SKM-1 treated with dmso at 0.1 percent for 144 hours (cell line): ENCODE data around the gene MSL3B.

ENCODE experiments used
- DNase-seq: peaks from one replicate; lab custom pipeline; 2025; ENCODE audit not compliant: unreplicated experiment; lab: John Stamatoyannopoulos, UW

Gene MSL3B

GRCh38 chr2:233853883-233854240, 14.3 kb downstream of the MSL3B start:
- DNase-seq, result no peak

- DNase-seq, result no peak
Measured at GRCh38 chr2:233853353-233853752, 14.8 kb downstream of the MSL3B start.

- no peak for DNase-seq
Measured at GRCh38 chr2:233852056-233852455, 16.1 kb downstream of the MSL3B start.

- no peak for DNase-seq
Measured at GRCh38 chr2:233851169-233851568, 17.0 kb downstream of the MSL3B start.

GRCh38 chr2:233850745-233851144, 17.4 kb downstream of the MSL3B start:
- DNase-seq, result no peak

GRCh38 chr2:233849607-233850271, 18.4 kb downstream of the MSL3B start:
- DNase-seq, result no peak

- DNase-seq, result no peak
Measured at GRCh38 chr2:233848276-233848675, 19.9 kb downstream of the MSL3B start.

- no peak for DNase-seq
Measured at GRCh38 chr2:233847248-233847898, 20.8 kb downstream of the MSL3B start.

- DNase-seq, result no peak
Measured at GRCh38 chr2:233846387-233847247, 21.6 kb downstream of the MSL3B start.

GRCh38 chr2:233845301-233846060, 22.7 kb downstream of the MSL3B start:
- no peak for DNase-seq

- no peak for DNase-seq
Measured at GRCh38 chr2:233844836-233845235, 23.4 kb downstream of the MSL3B start.

- DNase-seq, result no peak
Measured at GRCh38 chr2:233844064-233844807, 23.9 kb downstream of the MSL3B start.

- no peak for DNase-seq
Measured at GRCh38 chr2:233841183-233841582, 27.0 kb downstream of the MSL3B start.

- no peak for DNase-seq
Measured at GRCh38 chr2:233840520-233840919, 27.7 kb downstream of the MSL3B start.

GRCh38 chr2:233839447-233839820, 28.8 kb downstream of the MSL3B start:
- DNase-seq, result no peak

- DNase-seq, result no peak
Measured at GRCh38 chr2:233838726-233839446, 29.3 kb downstream of the MSL3B start.

- no peak for DNase-seq
Measured at GRCh38 chr2:233838251-233838650, 29.9 kb downstream of the MSL3B start.

- no peak for DNase-seq
Measured at GRCh38 chr2:233837694-233838229, 30.4 kb downstream of the MSL3B start.

GRCh38 chr2:233836359-233836758, 31.8 kb downstream of the MSL3B start:
- DNase-seq, result no peak
